GM12878 (cell line): Measurements from ENCODE around the gene ANP32B. TPM values are rescaled to one million over a fixed set of nuclear protein-coding genes. Genes with fewer than 3 reads are reported as not detected.
A peak's percentile ranks its signal among the peaks of the same experiment; 100 is the strongest.

Experiments
- ATAC-seq: fragments of 200-7000 bp; cut with Tn5 transposase; 3 replicates; pipeline ENCODE4 v1.9.1; 2020; ENCODE audit warnings: mild to moderate bottlenecking, moderate library complexity
- BruUV-seq: library from RNA; stranded (reverse); fragments of 400-500 nt; replicated peaks from 2 replicates; lab custom pipeline; 2021; lab: Mats Ljungman, UMichigan
- CTCF ChIA-PET: fragments of 300-600 bp; sonication (Branson Sonifier 250); formaldehyde crosslinking; extraction: SDS; loops from one replicate; lab custom pipeline; 2021; ENCODE audit warnings: inconsistent platforms; lab: Yijun Ruan, JAX
- POLR2A ChIA-PET: fragments of 350-600 bp; formaldehyde crosslinking; extraction: SDS; loops from one replicate; lab custom pipeline; 2021; ENCODE audit warnings: inconsistent platforms; lab: Charles Lee
- RAD21 ChIA-PET: fragments of 300-600 bp; sonication (Branson Sonifier 250); formaldehyde crosslinking; loops from one replicate; lab custom pipeline; 2023; ENCODE audit warnings: antibody characterized with exemption; ENCODE audit not compliant: unreplicated experiment; lab: Charles Lee
- SMC1A ChIA-PET: fragments of 300-600 bp; sonication (Branson Sonifier 250); formaldehyde crosslinking; loops from one replicate; lab custom pipeline; 2023; ENCODE audit not compliant: unreplicated experiment, uncharacterized antibody; lab: Charles Lee
- DNase-seq: peaks from one replicate; pipeline ENCODE4 v3.0.0-alpha.2; 2011; ENCODE audit warnings: low read depth, low spot score
- FAIRE-seq: peaks from 3 replicates; lab custom pipeline; 2011; peaks lifted over from hg19 to GRCh38; lab: Jason Lieb, UNC
- H2AFZ ChIP-seq: 2 replicates; pipeline ENCODE4 v1.6.0; 2011; ENCODE audit warnings: low read depth, low read length, control low read depth; ENCODE audit not compliant: control insufficient read depth
- H3K27ac ChIP-seq: 2 replicates; pipeline ENCODE4 v1.5.1; 2011; ENCODE audit warnings: control low read depth; ENCODE audit not compliant: control insufficient read depth, insufficient read depth
- H3K27me3 ChIP-seq, 2 experiments: replicated peaks in 1 of 2; 2 replicates each; pipeline versions ENCODE4 v1.6.0 to v1.6.1; 2011; ENCODE audit warnings: low read length in 1 of 2; ENCODE audit not compliant: control insufficient read depth in 2 of 2, insufficient read depth in 2 of 2
- H3K36me3 ChIP-seq, 2 experiments: 2 replicates each; pipeline ENCODE4 v1.5.1; 2011; ENCODE audit warnings: low read length in 1 of 2; ENCODE audit not compliant: control insufficient read depth in 2 of 2, insufficient read depth in 2 of 2
- H3K4me1 ChIP-seq: 2 replicates; pipeline ENCODE4 v1.6.1; 2011; ENCODE audit warnings: mild to moderate bottlenecking, low read length, moderate library complexity, mixed read lengths; ENCODE audit not compliant: control insufficient read depth, insufficient read depth
- H3K4me2 ChIP-seq: 2 replicates; pipeline ENCODE4 v1.6.0; 2011; ENCODE audit warnings: control low read depth; ENCODE audit not compliant: control insufficient read depth, insufficient read depth
- H3K4me3 ChIP-seq: fragments of 200-600 bp; sonication (generic); 2 replicates; pipeline ENCODE4 v1.5.1; 2016
- H3K79me2 ChIP-seq: 2 replicates; pipeline ENCODE4 v1.6.0; 2011; ENCODE audit warnings: low read length; ENCODE audit not compliant: control insufficient read depth, insufficient read depth
- H3K9ac ChIP-seq: 2 replicates; pipeline ENCODE4 v1.8.0; 2011; ENCODE audit warnings: low read length, control low read depth, mixed read lengths; ENCODE audit not compliant: control insufficient read depth, insufficient read depth
- H3K9me3 ChIP-seq: replicated peaks from 3 replicates; pipeline ENCODE4 v1.5.1; 2011; ENCODE audit warnings: mild to moderate bottlenecking, low read length; ENCODE audit not compliant: control insufficient read depth, insufficient read depth
- H4K20me1 ChIP-seq: 2 replicates; pipeline ENCODE4 v1.6.0; 2011; ENCODE audit not compliant: control insufficient read depth, insufficient read depth
- ATF2 ChIP-seq: IDR thresholded peaks from 2 replicates; pipeline ENCODE4 v1.6.1; 2012; ENCODE audit warnings: low read length, inconsistent platforms
- ESRRA ChIP-seq: IDR thresholded peaks from 2 replicates; pipeline ENCODE4 v1.6.1; 2012; ENCODE audit warnings: mild to moderate bottlenecking, low read length, improper control_type of control experiment
- FOS ChIP-seq: IDR thresholded peaks from 3 replicates; pipeline ENCODE4 v1.6.1; 2011; ENCODE audit warnings: borderline replicate concordance; ENCODE audit not compliant: insufficient read length; ENCODE audit errors: extremely low read depth
- IKZF1 ChIP-seq: fragments of 450-650 bp; conservative IDR thresholded peaks from 2 replicates; pipeline ENCODE4 v1.6.1; 2017; ENCODE audit warnings: antibody characterized with exemption, mild to moderate bottlenecking
- LARP7 ChIP-seq: fragments of 450-650 bp; IDR thresholded peaks from 2 replicates; pipeline ENCODE4 v1.6.1; 2017; ENCODE audit warnings: mild to moderate bottlenecking
- MTA3 ChIP-seq: IDR thresholded peaks from 2 replicates; pipeline ENCODE4 v1.6.1; 2012; ENCODE audit warnings: low read length, inconsistent platforms, borderline replicate concordance
- NR2F1 ChIP-seq: fragments of 450-650 bp; conservative IDR thresholded peaks from 2 replicates; pipeline ENCODE4 v1.6.1; 2017; ENCODE audit warnings: mild to moderate bottlenecking
- PAX5 ChIP-seq: IDR thresholded peaks from 2 replicates; pipeline ENCODE4 v1.6.1; 2011; ENCODE audit warnings: low read depth, low read length, borderline replicate concordance
- RFX5 ChIP-seq: IDR thresholded peaks from 2 replicates; pipeline ENCODE4 v1.6.1; 2011; ENCODE audit warnings: low read depth, low read length, improper control_type of control experiment
- RUNX3 ChIP-seq: IDR thresholded peaks from 2 replicates; pipeline ENCODE4 v1.6.1; 2012; ENCODE audit warnings: low read length, inconsistent platforms
- SMAD1 ChIP-seq: fragments of 450-650 bp; IDR thresholded peaks from 2 replicates; pipeline ENCODE4 v1.6.1; 2018; ENCODE audit warnings: mild to moderate bottlenecking, low read depth; ENCODE audit not compliant: partially characterized antibody
- SREBF2 ChIP-seq: IDR thresholded peaks from 2 replicates; pipeline ENCODE4 v1.6.1; 2012; ENCODE audit warnings: mild to moderate bottlenecking, low read length
- STAT3 ChIP-seq: IDR thresholded peaks from 2 replicates; pipeline ENCODE4 v1.6.1; 2011; ENCODE audit warnings: low read depth, low read length, improper control_type of control experiment
- TBL1XR1 ChIP-seq: IDR thresholded peaks from 2 replicates; pipeline ENCODE4 v1.6.1; 2012; ENCODE audit warnings: low read depth, low read length, improper control_type of control experiment
- YY1 ChIP-seq: IDR thresholded peaks from 2 replicates; pipeline ENCODE4 v1.6.1; 2011; ENCODE audit warnings: low read depth, mild to moderate bottlenecking, low read length
- ZNF592 ChIP-seq: fragments of 450-650 bp; IDR thresholded peaks from 2 replicates; pipeline ENCODE4 v1.6.1; 2017; ENCODE audit warnings: mild to moderate bottlenecking, moderate library complexity
- ZZZ3 ChIP-seq: IDR thresholded peaks from 2 replicates; pipeline ENCODE4 v1.6.1; 2011; ENCODE audit warnings: low read depth; ENCODE audit not compliant: control insufficient read depth, insufficient read length
- WGBS: methylation state at CpG from one replicate; pipeline ENCODE4 v1.1.6; 2016; ENCODE audit warnings: low lambda C conversion rate; ENCODE audit not compliant: insufficient replicate concordance, insufficient coverage; ENCODE audit errors: missing lambda C conversion rate; 5-methylcytosine and 5-hydroxymethylcytosine counted together
- in situ Hi-C: fragments of 300-500 bp; cut with MboI; formaldehyde crosslinking; loops from 9 replicates; pipeline ENCODE4 v1.14.3; 2018; ENCODE audit warnings: mixed read lengths
- intact Hi-C: fragments of 100-400 bp; cut with micrococcal nuclease; formaldehyde crosslinking; loops from one replicate; pipeline ENCODE4 v1.14.2; 2022; ENCODE audit not compliant: unreplicated experiment
- polyA plus RNA-seq, 11 experiments: library from polyadenylated mRNA; depleted of rRNA in 4 of 11; unstranded in 6 of 11; stranded (reverse) in 5 of 11; fragments of >200 nt; fragmentation: Nextera tagmentation in 4 of 11; fragmentation: Illumina TruSeq in 1 of 11; extraction: Ambion mirVana in 4 of 11; extraction: Trizol in 1 of 11; gene quantifications; 1 replicate in 1 of 11; 2 replicates in 10 of 11; pipeline versions ENCODE4 v1.2.1 to v1.2.3, GENCODE V29; 2011 to 2016; ENCODE audit warnings: inconsistent platforms in 2 of 11, missing spikeins in 2 of 11, low read depth in 1 of 11
- total RNA-seq, 4 experiments: library from RNA; depleted of rRNA in 3 of 4; stranded (reverse); fragments of >200 nt in 3 of 4; fragmentation: Illumina TruSeq in 1 of 4; extraction: Trizol in 1 of 4; gene quantifications; 2 replicates each; pipeline versions ENCODE4 v1.2.1 to v1.2.3, GENCODE V29; 2013 to 2021

The ANP32B gene
- total and polyA plus RNA-seq, 10 of the 15 experiments (the other 5 are each of a cell fraction or from before 2014, with no cell fraction given), result 24.5 to 419 (median 171) TPM

GRCh38 chr9:97984188-97985057, 1.3 kb downstream of the ANP32B start (continued):
- TF ChIP-seq ESRRA (no peak), ATF2 (no peak), LARP7 (peak; percentile 33), MTA3 (no peak), ZZZ3 (no peak)

- Histone ChIP-seq H3K27ac (peak overlapping the region; percentile 99), H3K9ac (peak overlapping the region; percentile 99), H3K79me2 (peaks cover 80% of the 10 kb centered on the region), H4K20me1 (no peaks in the 10 kb centered on the region), H3K9me3 (no peaks in the 10 kb centered on the region), H3K4me1 (peaks cover 23% of the 10 kb centered on the region), H3K4me2 (peak overlapping the region; percentile 77), H3K27me3 (no peaks in the 10 kb centered on the region), H3K4me3 (peak overlapping the region; percentile 84), H3K36me3 (no peaks in the 10 kb centered on the region), H2AFZ (peak overlapping the region; percentile 41)
- in situ Hi-C loops, result no loop called here
- DNase-seq (peak; percentile 9), FAIRE-seq (no peak), ATAC-seq (peak; percentile 3)
- ChIA-PET SMC1A (interaction anchor here (1.6 to 1.7 kb wide), 2 partner anchors 62 kb away, joined by 3 to 4 read pairs; no protein-coding TSS in a partner anchor), POLR2A (interaction anchor here (1.0 to 1.5 kb wide), 3 partner anchors 50 to 71 kb away, joined by 3 to 4 read pairs (median 4); partner anchors contain the start of gene NANS), RAD21 (interaction anchor here (0.6 to 3.5 kb wide), 5 partner anchors 26 to 63 kb away, joined by 3 to 17 read pairs (median 5); partner anchors contain the start of gene TRMO), CTCF (interaction anchor here (1.1 to 4.3 kb wide), 3 partner anchors 50 to 62 kb away, joined by 3 to 29 read pairs (median 6); partner anchors contain the start of gene TRMO)
- intact Hi-C loops, result no loop called here
- BruUV-seq, result no TSS peak
- WGBS, result 2% methylated on average over 55 of the region's 59 CpGs
- TF ChIP-seq NR2F1 (peak; percentile 53), SREBF2 (no peak), IKZF1 (peak; percentile 61), SMAD1 (no peak), STAT3 (no peak), TBL1XR1 (no peak), YY1 (peak; percentile 87), PAX5 (no peak), FOS (no peak), RUNX3 (peak; percentile 10; the same call in 1 of the 2 replicates), RFX5 (no peak), ZNF592 (no peak)
Observed at GRCh38 chr9:97985058-97985861, 2.1 kb downstream of the ANP32B start.
